Measurements from ENCODE around the gene SDCCAG8.

The SDCCAG8 gene

DNA sequence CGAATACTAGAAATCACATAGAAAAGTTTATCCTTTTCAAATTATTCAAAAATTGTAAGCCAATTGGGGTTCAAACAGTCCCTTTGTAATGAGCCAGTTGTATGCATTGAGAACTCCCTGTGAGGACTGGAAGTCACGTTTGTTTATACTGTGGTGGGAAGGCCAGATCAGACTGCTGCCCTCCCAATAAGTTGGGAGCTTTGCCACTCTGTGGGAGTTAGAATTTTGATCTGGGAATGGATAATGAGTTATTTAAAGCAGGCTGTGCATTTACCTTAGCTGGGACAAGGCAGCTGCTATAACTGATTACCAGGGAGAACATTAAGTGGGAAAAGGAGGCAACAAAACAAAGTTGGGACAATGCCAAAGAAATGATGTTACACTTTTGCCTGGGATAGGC, 178.8 kb downstream of the SDCCAG8 start:
- H3K4me3 ChIP-seq (replicated peaks; ENCODE audit: low read depth, low read length) = no peak overlapping the region
- TF ChIP-seq, protein P1, sequence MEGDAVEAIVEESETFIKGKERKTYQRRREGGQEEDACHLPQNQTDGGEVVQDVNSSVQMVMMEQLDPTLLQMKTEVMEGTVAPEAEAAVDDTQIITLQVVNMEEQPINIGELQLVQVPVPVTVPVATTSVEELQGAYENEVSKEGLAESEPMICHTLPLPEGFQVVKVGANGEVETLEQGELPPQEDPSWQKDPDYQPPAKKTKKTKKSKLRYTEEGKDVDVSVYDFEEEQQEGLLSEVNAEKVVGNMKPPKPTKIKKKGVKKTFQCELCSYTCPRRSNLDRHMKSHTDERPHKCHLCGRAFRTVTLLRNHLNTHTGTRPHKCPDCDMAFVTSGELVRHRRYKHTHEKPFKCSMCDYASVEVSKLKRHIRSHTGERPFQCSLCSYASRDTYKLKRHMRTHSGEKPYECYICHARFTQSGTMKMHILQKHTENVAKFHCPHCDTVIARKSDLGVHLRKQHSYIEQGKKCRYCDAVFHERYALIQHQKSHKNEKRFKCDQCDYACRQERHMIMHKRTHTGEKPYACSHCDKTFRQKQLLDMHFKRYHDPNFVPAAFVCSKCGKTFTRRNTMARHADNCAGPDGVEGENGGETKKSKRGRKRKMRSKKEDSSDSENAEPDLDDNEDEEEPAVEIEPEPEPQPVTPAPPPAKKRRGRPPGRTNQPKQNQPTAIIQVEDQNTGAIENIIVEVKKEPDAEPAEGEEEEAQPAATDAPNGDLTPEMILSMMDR (IDR thresholded peaks at IDR 0.05; ENCODE audit: low read depth, low read length, missing control alignments) = no peak
- no peak for DNase-seq (ENCODE audit: extremely low read depth, low read depth)

DNA sequence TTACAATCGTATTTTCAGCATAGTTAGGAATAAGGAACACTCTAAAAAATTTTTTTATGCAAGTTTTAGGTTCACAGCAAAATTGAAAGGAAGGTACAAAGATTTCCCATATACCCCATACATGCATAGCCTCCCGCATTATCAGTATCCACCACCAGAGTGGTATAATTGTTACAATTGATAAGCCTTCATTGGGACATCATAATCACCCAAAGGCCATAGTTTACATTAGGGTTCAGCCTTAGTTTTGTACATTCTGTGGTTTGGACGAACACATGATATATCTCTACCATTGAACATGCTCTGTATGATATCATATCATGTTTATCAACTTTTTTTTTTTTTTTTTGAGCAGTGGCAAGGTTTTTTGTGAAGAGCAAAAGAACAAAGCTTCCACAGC, 180.0 kb downstream of the SDCCAG8 start:
- DNase-seq (ENCODE audit: extremely low read depth, low read depth) = no peak
- TF ChIP-seq, protein P1 (IDR thresholded peaks at IDR 0.05; ENCODE audit: low read depth, low read length, missing control alignments) = no peak
- H3K4me3 ChIP-seq (replicated peaks; ENCODE audit: low read depth, low read length) = no peak overlapping the region

DNA sequence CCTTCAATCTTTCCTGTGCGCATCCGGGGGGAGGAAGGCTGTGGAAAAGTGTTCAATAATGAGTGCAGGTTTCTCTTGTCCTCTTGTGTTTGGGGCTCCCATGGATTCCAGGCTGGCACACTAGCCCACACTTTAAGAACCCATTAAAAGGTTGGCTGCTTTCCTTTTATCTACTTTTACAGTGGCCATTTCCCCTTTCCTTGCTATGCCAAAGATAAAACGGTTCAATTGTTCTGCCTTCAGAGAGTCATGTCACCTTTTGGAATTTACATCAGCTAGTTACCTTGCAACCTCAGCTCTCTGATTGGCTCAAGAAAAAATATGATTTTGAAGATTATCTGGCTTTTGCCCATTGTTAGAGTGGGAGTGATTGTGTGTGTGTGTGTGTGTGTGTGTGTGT, 182.3 kb downstream of the SDCCAG8 start:
- H3K4me3 ChIP-seq (replicated peaks; ENCODE audit: low read depth, low read length) = no peak overlapping the region
- no peak for DNase-seq (ENCODE audit: extremely low read depth, low read depth)

DNA sequence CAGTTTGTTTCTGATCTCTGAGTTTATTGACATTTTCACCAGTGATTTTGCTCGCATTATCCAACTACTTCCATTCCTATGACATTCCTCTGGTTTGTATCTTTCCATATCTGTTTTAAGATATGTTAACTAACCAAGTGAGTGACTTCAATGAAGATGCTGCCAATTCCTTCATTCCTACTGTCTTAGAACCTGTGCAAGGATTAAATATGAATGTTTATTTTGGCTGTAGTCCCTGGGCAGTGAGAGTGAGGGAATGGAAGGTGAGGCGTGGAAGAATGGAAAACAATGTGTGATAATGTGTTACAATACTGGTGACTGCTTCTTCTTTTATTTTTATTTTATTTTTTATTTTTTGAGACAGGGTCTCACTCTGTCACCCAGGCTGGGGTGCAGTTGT, 183.0 kb downstream of the SDCCAG8 start:
- TF ChIP-seq, protein P1 (IDR thresholded peaks at IDR 0.05; ENCODE audit: low read depth, low read length, missing control alignments) = no peak
- no peak overlapping the region for H3K4me3 ChIP-seq (replicated peaks; ENCODE audit: low read depth, low read length)
- DNase-seq (ENCODE audit: extremely low read depth, low read depth) = no peak

More for the DNA sequence above, 182.3 kb downstream of the SDCCAG8 start:
- TF ChIP-seq, protein P1 (IDR thresholded peaks at IDR 0.05; ENCODE audit: low read depth, low read length, missing control alignments) = no peak

DNA sequence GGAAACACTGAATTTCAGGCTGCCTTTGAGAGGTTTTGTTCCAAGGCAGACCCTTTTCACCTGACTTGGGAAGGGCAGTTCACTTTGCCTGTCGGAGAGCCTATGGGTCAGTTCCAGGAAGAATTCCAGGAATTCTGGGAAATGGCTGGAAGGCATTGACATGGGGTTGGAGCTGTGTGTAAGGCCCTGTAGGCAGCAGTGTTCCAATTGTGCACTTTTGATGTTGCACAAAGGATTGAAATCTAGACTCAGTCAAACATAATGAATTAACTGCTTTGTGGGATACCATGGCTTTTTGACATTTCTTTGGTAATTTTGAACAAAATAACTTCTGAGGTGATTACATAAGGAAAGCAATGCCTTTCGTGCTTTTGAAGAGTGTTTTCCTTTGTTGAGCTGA, 184.6 kb downstream of the SDCCAG8 start:
- no peak for DNase-seq (ENCODE audit: extremely low read depth, low read depth)
- TF ChIP-seq, protein P1 (IDR thresholded peaks at IDR 0.05; ENCODE audit: low read depth, low read length, missing control alignments) = no peak
- H3K4me3 ChIP-seq (replicated peaks; ENCODE audit: low read depth, low read length) = no peak overlapping the region

DNA sequence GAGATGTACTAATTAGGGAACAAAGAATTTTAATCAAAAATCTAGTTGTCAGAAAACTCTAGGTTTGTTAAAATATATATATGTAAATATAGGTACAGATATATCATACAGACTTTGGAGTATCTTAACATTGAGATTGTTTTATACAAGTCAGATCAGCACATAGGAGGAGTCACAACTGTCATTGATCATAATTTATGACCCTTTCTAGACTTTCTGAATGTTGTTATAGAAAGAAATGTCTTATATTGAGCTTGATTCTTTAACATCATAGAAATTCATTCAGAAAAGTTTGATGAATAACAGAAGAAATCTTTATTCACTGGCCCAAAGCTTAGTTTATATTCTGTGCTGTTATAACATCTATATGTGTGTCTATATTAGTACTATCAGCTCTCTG, 185.8 kb downstream of the SDCCAG8 start:
- no peak for DNase-seq (ENCODE audit: extremely low read depth, low read depth)
- no peak overlapping the region for H3K4me3 ChIP-seq (replicated peaks; ENCODE audit: low read depth, low read length)
- TF ChIP-seq, protein P1 (IDR thresholded peaks at IDR 0.05; ENCODE audit: low read depth, low read length, missing control alignments) = no peak

DNA sequence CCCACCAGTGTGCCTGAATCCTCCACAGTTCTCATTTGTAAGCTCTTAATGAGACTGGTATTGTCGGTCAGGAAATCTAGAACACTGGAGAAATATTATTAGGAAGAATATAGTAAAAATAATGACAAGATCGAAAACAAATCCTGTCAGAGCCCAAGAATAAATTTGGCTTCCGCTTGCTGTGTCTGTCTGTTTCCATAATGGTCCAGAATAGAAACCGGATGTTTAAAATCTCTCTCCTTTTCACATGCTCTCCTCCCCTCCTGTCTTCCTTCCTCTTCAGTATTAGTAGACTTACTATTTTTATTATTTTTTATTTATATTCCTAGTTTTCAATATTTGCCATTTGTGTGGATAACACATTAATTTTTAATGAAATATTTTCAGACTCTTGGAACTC, 187.7 kb downstream of the SDCCAG8 start:
- no peak overlapping the region for H3K4me3 ChIP-seq (replicated peaks; ENCODE audit: low read depth, low read length)
- DNase-seq (ENCODE audit: extremely low read depth, low read depth) = no peak
- TF ChIP-seq, protein P1 (IDR thresholded peaks at IDR 0.05; ENCODE audit: low read depth, low read length, missing control alignments) = no peak

Measured in HFF-Myc (cell line).